IMR-90 (cell line): Measurements from ENCODE around the gene ADD1. TPM values are rescaled to one million over a fixed set of nuclear protein-coding genes. Genes with fewer than 3 reads are reported as not detected.

Experiments used
- ATAC-seq: fragments of 200-7000 bp; cut with Tn5 transposase; 2 replicates; pipeline ENCODE4 v1.9.1; 2020; ENCODE audit warnings: low read depth, mild to moderate bottlenecking, moderate library complexity
- BruUV-seq: library from RNA; stranded (reverse); fragments of 400-500 nt; replicated peaks from 2 replicates; lab custom pipeline; 2021; lab: Mats Ljungman, UMichigan
- CTCF ChIA-PET: fragments of 300-600 bp; formaldehyde crosslinking; extraction: SDS; loops from one replicate; lab custom pipeline; 2021; ENCODE audit warnings: antibody characterized with exemption; lab: Yijun Ruan, JAX
- POLR2A ChIA-PET: fragments of 300-600 bp; sonication (Branson Sonifier 250); formaldehyde crosslinking; loops from one replicate; lab custom pipeline; 2022; ENCODE audit warnings: antibody characterized with exemption; ENCODE audit not compliant: unreplicated experiment; lab: Charles Lee
- DNase-seq: peaks from one replicate; pipeline ENCODE4 v3.0.0; 2013
- H2AFZ ChIP-seq: replicated peaks from 2 replicates; pipeline ENCODE3; 2013; ENCODE audit warnings: low read length, mild to moderate bottlenecking; ENCODE audit not compliant: poor library complexity
- H2AK5ac ChIP-seq: 2 replicates; pipeline ENCODE4 v1.6.1; 2013; ENCODE audit warnings: low read depth, low read length, inconsistent platforms
- H2AK9ac ChIP-seq: replicated peaks from 2 replicates; pipeline ENCODE3; 2013; ENCODE audit warnings: mild to moderate bottlenecking, low read depth, low read length, moderate library complexity; ENCODE audit not compliant: poor library complexity
- H2BK120ac ChIP-seq: 2 replicates; pipeline ENCODE4 v1.6.1; 2013; ENCODE audit warnings: low read depth, low read length, inconsistent platforms
- H2BK15ac ChIP-seq: 3 replicates; pipeline ENCODE4 v1.6.1; 2013; ENCODE audit warnings: low read depth, low read length, inconsistent platforms
- H2BK20ac ChIP-seq: 2 replicates; pipeline ENCODE4 v1.6.1; 2013; ENCODE audit warnings: low read depth, mild to moderate bottlenecking, inconsistent platforms, low read length, moderate library complexity
- H2BK5ac ChIP-seq: 2 replicates; pipeline ENCODE4 v1.6.1; 2013; ENCODE audit warnings: mild to moderate bottlenecking, low read depth, low read length, inconsistent platforms; ENCODE audit not compliant: poor library complexity, severe bottlenecking
- H3K14ac ChIP-seq: replicated peaks from 2 replicates; pipeline ENCODE4 v1.6.1; 2013; ENCODE audit warnings: low read depth, low read length, inconsistent platforms
- H3K18ac ChIP-seq: 2 replicates; pipeline ENCODE4 v1.6.1; 2013; ENCODE audit warnings: low read depth, low read length, control low read depth
- H3K23ac ChIP-seq: 2 replicates; pipeline ENCODE4 v1.6.1; 2013; ENCODE audit warnings: low read depth, low read length, inconsistent platforms
- H3K27ac ChIP-seq: 2 replicates; pipeline ENCODE4 v1.5.1; 2013; ENCODE audit warnings: mild to moderate bottlenecking, control low read depth, low read length; ENCODE audit not compliant: insufficient read depth
- H3K27me3 ChIP-seq: 2 replicates; pipeline ENCODE4 v1.6.1; 2013; ENCODE audit warnings: low read length; ENCODE audit not compliant: control insufficient read depth, insufficient read depth
- H3K36me3 ChIP-seq: 2 replicates; pipeline ENCODE4 v1.6.1; 2013; ENCODE audit warnings: low read length, mixed read lengths; ENCODE audit not compliant: control insufficient read depth, insufficient read depth
- H3K4ac ChIP-seq: 2 replicates; pipeline ENCODE4 v1.6.1; 2013; ENCODE audit warnings: low read depth, low read length, inconsistent platforms
- H3K4me1 ChIP-seq: 2 replicates; pipeline ENCODE4 v1.6.1; 2013; ENCODE audit warnings: low read length, mixed read lengths; ENCODE audit not compliant: control insufficient read depth, insufficient read depth
- H3K4me2 ChIP-seq: 2 replicates; pipeline ENCODE4 v1.6.1; 2013; ENCODE audit warnings: low read depth, mild to moderate bottlenecking, control low read depth, low read length, moderate library complexity
- H3K4me3 ChIP-seq: 2 replicates; pipeline ENCODE4 v1.5.1; 2013; ENCODE audit warnings: low read depth, mild to moderate bottlenecking, control low read depth, low read length, moderate library complexity; ENCODE audit not compliant: insufficient read depth
- H3K56ac ChIP-seq: 2 replicates; pipeline ENCODE4 v1.6.1; 2013; ENCODE audit warnings: low read length, inconsistent platforms; ENCODE audit not compliant: insufficient read depth; ENCODE audit errors: extremely low read depth
- H3K79me1 ChIP-seq, 2 experiments: 2 replicates each; pipeline ENCODE4 v1.6.1; 2013; ENCODE audit warnings: low read length in 2 of 2, inconsistent platforms in 1 of 2, low read depth in 1 of 2
- H3K9ac ChIP-seq: 2 replicates; pipeline ENCODE4 v1.6.1; 2013; ENCODE audit warnings: low read depth, low read length, control low read depth
- H3K9me1 ChIP-seq: 2 replicates; pipeline ENCODE4 v1.6.1; 2013; ENCODE audit warnings: low read length, inconsistent platforms; ENCODE audit not compliant: insufficient read depth
- H3K9me3 ChIP-seq: 2 replicates; pipeline ENCODE4 v1.6.1; 2013; ENCODE audit warnings: low read length; ENCODE audit not compliant: control insufficient read depth, insufficient read depth
- H4K20me1 ChIP-seq: 2 replicates; pipeline ENCODE4 v1.6.1; 2013; ENCODE audit warnings: low read length, inconsistent platforms; ENCODE audit not compliant: insufficient read depth
- H4K5ac ChIP-seq: 2 replicates; pipeline ENCODE4 v1.6.1; 2013; ENCODE audit warnings: mild to moderate bottlenecking, low read depth, low read length, control low read depth
- H4K8ac ChIP-seq, 2 experiments: 2 replicates each; pipeline ENCODE4 v1.6.1; 2013; ENCODE audit warnings: low read depth in 2 of 2, low read length in 2 of 2, control low read depth in 1 of 2, inconsistent platforms in 1 of 2
- H4K91ac ChIP-seq: 2 replicates; pipeline ENCODE4 v1.6.1; 2013; ENCODE audit warnings: low read depth, low read length, inconsistent platforms; ENCODE audit not compliant: insufficient read depth
- MAZ ChIP-seq: IDR thresholded peaks from 2 replicates; pipeline ENCODE4 v1.6.1; 2012; ENCODE audit warnings: low read depth, mild to moderate bottlenecking, low read length, improper control_type of control experiment, moderate library complexity, borderline replicate concordance
- NFE2L2 ChIP-seq: fragments of 150-350 bp; IDR thresholded peaks from 2 replicates; pipeline ENCODE4 v1.6.1; 2016; ENCODE audit warnings: low read depth, mild to moderate bottlenecking, low read length
- WGBS, 2 experiments: methylation state at CpG; one replicate each; pipeline versions ENCODE4 v1.1.5 to v1.1.7; 2013; ENCODE audit warnings: missing lambda C conversion rate in 2 of 2; ENCODE audit not compliant: insufficient read length in 1 of 2; ENCODE audit errors: extremely low coverage in 2 of 2; 5-methylcytosine and 5-hydroxymethylcytosine counted together
- dilution Hi-C: fragments of 300-500 bp; cut with HindIII; formaldehyde crosslinking; loops from one replicate; pipeline ENCODE4 v1.14.3; 2018; ENCODE audit warnings: low sequenced_read_pairs; ENCODE audit not compliant: unreplicated experiment
- in situ Hi-C: fragments of 300-500 bp; cut with MboI; formaldehyde crosslinking; loops from 3 replicates; pipeline ENCODE4 v1.14.3; 2019; ENCODE audit warnings: low sequenced_read_pairs, inconsistent platforms, mixed read lengths
- intact Hi-C: fragments of 100-400 bp; cut with micrococcal nuclease; formaldehyde crosslinking; loops from 2 replicates; pipeline ENCODE4 v1.10.0; 2022
- polyA plus RNA-seq, 3 experiments: library from polyadenylated mRNA; depleted of rRNA; stranded (reverse); fragments of >200 nt; gene quantifications; 2 replicates each; pipeline ENCODE4 v1.2.3, GENCODE V29; 2012; ENCODE audit warnings: low replicate concordance in 1 of 3
- total RNA-seq: library from RNA; depleted of rRNA; stranded (reverse); fragments of >200 nt; gene quantifications from 2 replicates; pipeline ENCODE4 v1.2.3, GENCODE V29; 2012
- TF ChIP-seq, protein P1 (sequence below): conservative IDR thresholded peaks from 2 replicates; pipeline ENCODE4 v1.5.1; 2012; ENCODE audit warnings: mild to moderate bottlenecking, low read depth, low read length, improper control_type of control experiment

ADD1 gene
- total and polyA plus RNA-seq, 2 of the 4 experiments (the other 2 are of a cell fraction) = 122 to 215 TPM

DNA sequence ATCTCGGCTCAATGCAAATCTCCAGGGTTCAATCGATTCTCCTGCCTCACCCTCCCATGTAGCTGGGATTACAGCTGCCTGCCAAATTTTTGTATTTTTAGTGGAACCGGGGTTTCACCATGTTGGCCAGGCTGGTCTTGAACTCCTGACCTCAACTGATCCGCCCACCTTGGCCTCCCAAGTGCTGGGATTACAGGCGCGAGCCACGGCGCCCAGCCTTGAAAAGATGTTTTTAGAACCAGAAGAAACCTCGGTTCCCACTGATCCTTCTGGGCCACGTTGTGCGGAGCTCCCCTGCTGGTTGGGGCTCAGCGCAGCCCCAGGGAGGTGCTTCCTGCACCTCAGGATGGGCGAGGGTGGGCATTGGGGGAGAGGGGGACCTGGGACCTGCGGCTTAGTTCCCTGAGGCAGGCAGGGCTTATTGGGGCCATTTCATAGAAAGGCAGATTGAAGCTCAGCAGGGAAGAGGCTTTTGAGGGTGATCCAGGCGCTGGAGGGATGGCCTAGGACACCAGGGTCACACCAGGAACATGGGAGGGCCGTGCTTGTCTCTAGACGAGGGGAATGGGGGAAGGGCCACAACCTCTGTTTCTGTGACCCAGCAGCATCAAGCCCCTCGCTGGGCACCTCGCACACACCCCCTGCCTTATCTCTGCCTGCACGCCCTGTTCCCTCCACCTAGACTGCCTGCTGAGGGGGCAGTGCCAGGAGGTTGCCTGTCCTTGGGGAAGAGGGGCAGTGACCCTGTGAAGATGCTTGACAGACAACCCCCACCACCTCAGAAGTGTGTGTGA, 6.3 kb upstream of the ADD1 start:
- ATAC-seq (peak; percentile 33; the same call in 1 of the 2 replicates), DNase-seq (no peak)
- Histone ChIP-seq H3K4me2 (no peak overlapping the region), H2BK120ac (0 out of 2 replicates have a peak overlapping the region, but pooled peaks have one; percentile 0), H3K4me1 (peaks cover 4% of the 10 kb centered on the region; the same call in 1 of the 2 replicates), H3K36me3 (peaks cover 33% of the 10 kb centered on the region), H3K9me3 (no peaks in the 10 kb centered on the region), H3K23ac (peak overlapping the region; percentile 38; the same call in 1 of the 2 replicates), H3K4ac (peak overlapping the region; percentile 38), H4K20me1 (no peaks in the 10 kb centered on the region; the same call in 1 of the 2 replicates), H2AFZ (peak overlapping the region; percentile 73), H2BK5ac (peak overlapping the region; percentile 57), H3K14ac (peak overlapping the region; percentile 88), H4K5ac (no peak overlapping the region), H3K27me3 (no peaks in the 10 kb centered on the region), H3K4me3 (no peak overlapping the region), H3K9ac (no peak overlapping the region), H3K79me1 (peaks cover 7 to 21% of the 10 kb centered on the region in 2 experiments; a peak in 3 of 4 replicates), H3K56ac (no peak overlapping the region), H4K8ac (peak overlapping the region; percentile 3 to 94; a peak in 3 of 4 replicates), H3K9me1 (peaks cover 23% of the 10 kb centered on the region; the same call in 1 of the 2 replicates), H2AK9ac (peak overlapping the region; percentile 68), H2AK5ac (peak overlapping the region; percentile 69), H3K18ac (no peak overlapping the region), H3K27ac (peak overlapping the region; percentile 18; the same call in 1 of the 2 replicates), H4K91ac (peak overlapping the region; percentile 52), H2BK20ac (peak overlapping the region; percentile 20; the same call in 1 of the 2 replicates), H2BK15ac (no peak overlapping the region)
- in situ Hi-C loops (no loop called here), dilution Hi-C loops (no loop called here), intact Hi-C loops (no loop called here)
- TF ChIP-seq, protein P1, sequence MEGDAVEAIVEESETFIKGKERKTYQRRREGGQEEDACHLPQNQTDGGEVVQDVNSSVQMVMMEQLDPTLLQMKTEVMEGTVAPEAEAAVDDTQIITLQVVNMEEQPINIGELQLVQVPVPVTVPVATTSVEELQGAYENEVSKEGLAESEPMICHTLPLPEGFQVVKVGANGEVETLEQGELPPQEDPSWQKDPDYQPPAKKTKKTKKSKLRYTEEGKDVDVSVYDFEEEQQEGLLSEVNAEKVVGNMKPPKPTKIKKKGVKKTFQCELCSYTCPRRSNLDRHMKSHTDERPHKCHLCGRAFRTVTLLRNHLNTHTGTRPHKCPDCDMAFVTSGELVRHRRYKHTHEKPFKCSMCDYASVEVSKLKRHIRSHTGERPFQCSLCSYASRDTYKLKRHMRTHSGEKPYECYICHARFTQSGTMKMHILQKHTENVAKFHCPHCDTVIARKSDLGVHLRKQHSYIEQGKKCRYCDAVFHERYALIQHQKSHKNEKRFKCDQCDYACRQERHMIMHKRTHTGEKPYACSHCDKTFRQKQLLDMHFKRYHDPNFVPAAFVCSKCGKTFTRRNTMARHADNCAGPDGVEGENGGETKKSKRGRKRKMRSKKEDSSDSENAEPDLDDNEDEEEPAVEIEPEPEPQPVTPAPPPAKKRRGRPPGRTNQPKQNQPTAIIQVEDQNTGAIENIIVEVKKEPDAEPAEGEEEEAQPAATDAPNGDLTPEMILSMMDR = no peak
- no peak for TF ChIP-seq NFE2L2
- TF ChIP-seq MAZ = no peak
- POLR2A ChIA-PET = no interaction called here
- 85% methylated on average over 4 of the region's 20 CpGs; no CpG with 5 or more reads in 1 of the 2 experiments for WGBS, 2 experiments
- CTCF ChIA-PET = no interaction called here
- no TSS peak for BruUV-seq
